C4-2B (cell line): ENCODE results near the gene ELMO1.

Experiments
- CTCF ChIP-seq: fragments of 450-650 bp; conservative IDR thresholded peaks from 2 replicates; pipeline ENCODE4 v1.5.1; 2017; ENCODE audit warnings: mild to moderate bottlenecking
- ZFX ChIP-seq: fragments of 450-650 bp; IDR thresholded peaks from 2 replicates; pipeline ENCODE4 v1.6.1; 2017

- TF ChIP-seq CTCF: no peak
- no peak for TF ChIP-seq ZFX
Measured at GRCh38 chr7:36956814-36957213, 491.9 kb downstream of the ELMO1 start.
